Mesenchymal stem cell (in vitro differentiated cells and primary cell): Measurements from ENCODE around the gene PBX1.

Experiments
- DNase-seq: peaks from one replicate; pipeline ENCODE4 v3.0.0-alpha.2; 2013
- H2AFZ ChIP-seq: one replicate; pipeline ENCODE4 v1.6.1; 2013; ENCODE audit warnings: low read depth, mild to moderate bottlenecking, control low read depth, inconsistent platforms, low read length, moderate library complexity
- H2AK5ac ChIP-seq: 2 replicates; pipeline ENCODE4 v1.6.1; 2013; ENCODE audit warnings: low read length, moderate library complexity, mild to moderate bottlenecking, inconsistent platforms; ENCODE audit not compliant: severe bottlenecking
- H2BK120ac ChIP-seq: one replicate; pipeline ENCODE4 v1.6.1; 2013; ENCODE audit warnings: low read depth, mild to moderate bottlenecking, inconsistent platforms, low read length, moderate library complexity
- H2BK12ac ChIP-seq, 2 experiments: one replicate each; pipeline ENCODE4 v1.6.1; 2013; ENCODE audit warnings: inconsistent platforms in 2 of 2, low read length in 2 of 2, mild to moderate bottlenecking in 2 of 2, moderate library complexity in 2 of 2, control low read depth in 1 of 2
- H2BK15ac ChIP-seq: one replicate; pipeline ENCODE4 v1.6.1; 2013; ENCODE audit warnings: mild to moderate bottlenecking, low read depth, inconsistent platforms; ENCODE audit not compliant: poor library complexity, severe bottlenecking
- H2BK5ac ChIP-seq: 2 replicates; pipeline ENCODE4 v1.6.1; 2013; ENCODE audit warnings: low read depth, mild to moderate bottlenecking, low read length, control low read depth, inconsistent platforms; ENCODE audit not compliant: poor library complexity, severe bottlenecking
- H3K14ac ChIP-seq, 2 experiments: one replicate each; pipeline ENCODE4 v1.6.1; 2013; ENCODE audit warnings: inconsistent platforms in 2 of 2, low read length in 2 of 2, control low read depth in 1 of 2, mild to moderate bottlenecking in 1 of 2, moderate library complexity in 1 of 2
- H3K18ac ChIP-seq, 2 experiments: one replicate each; pipeline ENCODE4 v1.6.1; 2013; ENCODE audit warnings: inconsistent platforms in 2 of 2, low read length in 2 of 2, control low read depth in 1 of 2, low read depth in 1 of 2, mild to moderate bottlenecking in 1 of 2
- H3K23ac ChIP-seq, 2 experiments: one replicate each; pipeline ENCODE4 v1.6.1; 2013; ENCODE audit warnings: inconsistent platforms in 2 of 2, low read length in 2 of 2, mild to moderate bottlenecking in 2 of 2, moderate library complexity in 2 of 2, control low read depth in 1 of 2
- H3K27ac ChIP-seq: 2 replicates; pipeline ENCODE4 v1.5.1; 2013; ENCODE audit warnings: mild to moderate bottlenecking, moderate library complexity, low read length, control low read depth, inconsistent platforms; ENCODE audit not compliant: poor library complexity, severe bottlenecking
- H3K27me3 ChIP-seq, 2 experiments: 2 replicates each; pipeline versions ENCODE4 v1.6.1 to v1.7.0; 2013; ENCODE audit warnings: low read length in 2 of 2, mild to moderate bottlenecking in 2 of 2, moderate library complexity in 2 of 2, control low read depth in 1 of 2, inconsistent platforms in 1 of 2; ENCODE audit not compliant: control insufficient read depth in 1 of 2, insufficient read depth in 1 of 2
- H3K36me3 ChIP-seq, 2 experiments: 2 replicates each; pipeline versions ENCODE4 v1.6.1 to v1.7.0; 2013; ENCODE audit warnings: low read length in 2 of 2, control low read depth in 1 of 2, inconsistent platforms in 1 of 2, low read depth in 1 of 2, mild to moderate bottlenecking in 1 of 2; ENCODE audit not compliant: insufficient read depth in 2 of 2, control insufficient read depth in 1 of 2
- H3K4ac ChIP-seq, 2 experiments: one replicate each; pipeline ENCODE4 v1.6.1; 2013; ENCODE audit warnings: inconsistent platforms in 2 of 2, low read length in 2 of 2, mild to moderate bottlenecking in 2 of 2, moderate library complexity in 2 of 2, control low read depth in 1 of 2, low read depth in 1 of 2
- H3K4me1 ChIP-seq: 2 replicates; pipeline ENCODE4 v1.6.1; 2013; ENCODE audit warnings: low read depth, low read length, control low read depth; ENCODE audit not compliant: control insufficient read depth, insufficient read depth
- H3K4me2 ChIP-seq: 2 replicates; pipeline ENCODE4 v1.6.1; 2013; ENCODE audit warnings: low read length, mild to moderate bottlenecking, inconsistent platforms; ENCODE audit not compliant: poor library complexity, severe bottlenecking
- H3K4me3 ChIP-seq, 2 experiments: 2 replicates each; pipeline versions ENCODE4 v1.5.1 to v1.7.0; 2013; ENCODE audit warnings: low read length in 2 of 2, mild to moderate bottlenecking in 2 of 2, control low read depth in 1 of 2, low read depth in 1 of 2; ENCODE audit not compliant: insufficient read depth in 1 of 2
- H3K79me1 ChIP-seq: replicated peaks from 2 replicates; pipeline ENCODE4 v1.6.1; 2013; ENCODE audit warnings: mild to moderate bottlenecking, control low read depth, low read length, inconsistent platforms; ENCODE audit not compliant: poor library complexity, severe bottlenecking
- H3K9ac ChIP-seq: 2 replicates; pipeline ENCODE4 v1.7.0; 2013; ENCODE audit warnings: mild to moderate bottlenecking, low read length, moderate library complexity
- H3K9me3 ChIP-seq: 2 replicates; pipeline ENCODE4 v1.7.0; 2013; ENCODE audit warnings: mild to moderate bottlenecking, low read length; ENCODE audit not compliant: control insufficient read depth
- H4K8ac ChIP-seq: one replicate; pipeline ENCODE4 v1.6.1; 2013; ENCODE audit warnings: inconsistent platforms, mild to moderate bottlenecking, low read length, moderate library complexity
- H4K91ac ChIP-seq: one replicate; pipeline ENCODE4 v1.6.1; 2013; ENCODE audit warnings: mild to moderate bottlenecking, low read length, inconsistent platforms
- WGBS: methylation state at CpG from one replicate; pipeline ENCODE4 v1.1.7; 2013; ENCODE audit warnings: mixed read lengths; 5-methylcytosine and 5-hydroxymethylcytosine counted together

Gene PBX1

GRCh38 chr1:164746632-164747031, 187.6 kb downstream of the PBX1 start:
- Histone ChIP-seq H4K8ac (no peak overlapping the region), H3K4me3 (no peak overlapping the region), H3K36me3 (no peaks in the 10 kb centered on the region), H3K4me2 (no peak overlapping the region), H3K9ac (no peak overlapping the region), H3K27me3 (no peaks in the 10 kb centered on the region), H2BK120ac (no peak overlapping the region), H2BK12ac (no peak overlapping the region), H3K4me1 (peaks cover 2% of the 10 kb centered on the region), H3K14ac (no peak overlapping the region), H2BK5ac (no peak overlapping the region), H2AFZ (no peak overlapping the region), H4K91ac (peak overlapping the region; percentile 43), H2BK15ac (no peak overlapping the region), H3K18ac (no peak overlapping the region), H3K27ac (no peak overlapping the region), H3K79me1 (no peaks in the 10 kb centered on the region), H2AK5ac (no peak overlapping the region), H3K9me3 (no peaks in the 10 kb centered on the region), H3K4ac (no peak overlapping the region), H3K23ac (no peak overlapping the region)
- WGBS: 100% methylated on average over 3 of the region's 5 CpGs
- no peak for DNase-seq

DNA sequence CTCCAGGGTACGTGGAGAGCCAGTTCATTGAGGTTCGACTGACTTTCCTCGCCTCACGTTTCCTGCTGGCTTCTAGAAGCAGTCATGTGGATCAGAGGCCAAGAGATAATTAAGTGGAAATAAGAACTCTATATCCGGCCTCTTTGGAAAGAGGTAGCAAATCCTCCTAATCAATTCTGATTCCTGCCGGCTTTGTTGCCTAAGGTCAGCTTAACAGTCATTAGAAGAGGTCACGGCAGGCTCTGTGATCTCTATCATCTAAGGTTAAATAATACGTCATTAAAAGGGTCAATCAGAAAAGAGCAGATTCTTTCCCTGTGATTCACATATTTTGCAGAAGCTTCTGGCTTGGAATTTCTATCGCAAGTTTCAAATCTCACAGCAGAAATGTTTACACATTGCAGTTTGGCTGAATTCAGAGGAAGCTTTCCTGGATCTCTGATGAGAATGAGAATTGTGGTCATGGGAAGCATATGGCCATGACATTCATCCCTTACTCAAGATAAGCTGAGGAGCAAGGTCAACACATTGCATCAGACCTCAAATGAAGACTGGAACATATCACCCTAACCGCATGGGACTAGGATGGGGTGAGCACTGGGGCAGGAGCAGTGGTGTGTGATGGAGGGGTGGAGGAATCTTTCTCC, 189.4 kb downstream of the PBX1 start:
- H2BK15ac ChIP-seq: no peak overlapping the region

DNA sequence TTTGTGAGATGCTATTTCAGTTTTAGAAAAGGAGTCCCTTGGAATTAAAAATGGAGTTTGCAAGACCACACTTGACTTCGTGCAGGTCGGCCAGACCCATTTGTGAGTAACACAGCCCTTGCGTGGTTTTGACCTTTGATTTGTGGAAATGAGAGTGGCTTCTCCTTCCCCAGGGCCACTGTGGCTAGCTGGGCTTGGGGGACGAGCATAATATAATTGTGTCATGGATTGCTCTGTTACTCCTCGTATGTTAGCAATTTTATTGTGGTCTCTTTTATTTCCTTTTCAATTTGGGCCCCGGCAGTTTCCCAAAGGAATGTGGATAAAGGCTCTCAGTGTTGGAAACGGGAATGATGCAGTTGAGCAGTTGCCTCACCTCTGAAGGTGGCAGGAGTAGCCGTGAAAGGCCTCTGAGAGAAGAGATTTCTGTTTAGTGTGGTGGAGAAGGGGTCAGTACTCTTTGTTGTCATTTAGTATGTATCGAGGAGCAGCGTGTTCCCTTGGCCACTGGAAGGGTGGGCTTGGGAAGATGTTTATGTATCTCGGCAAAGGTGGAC, 194.6 kb downstream of the PBX1 start:
- no peaks in the 10 kb centered on the region for H3K27me3 ChIP-seq
- no peak overlapping the region for H4K8ac ChIP-seq
- peaks cover 6% of the 10 kb centered on the region for H3K9me3 ChIP-seq
- WGBS: 88% methylated on average over 11 of the region's 11 CpGs
- peaks cover 1% of the 10 kb centered on the region for H3K4me1 ChIP-seq
- peak overlapping the region; percentile 72 for H3K9ac ChIP-seq
- H3K18ac ChIP-seq: no peak overlapping the region
- H3K27ac ChIP-seq: no peak overlapping the region
- no peak overlapping the region for H2BK5ac ChIP-seq
- H2AK5ac ChIP-seq: no peak overlapping the region
- H2BK12ac ChIP-seq: peak overlapping the region in 1 of 2 experiments; percentile 81
- no peak for DNase-seq
- no peak overlapping the region for H3K14ac ChIP-seq
- no peaks in the 10 kb centered on the region for H3K36me3 ChIP-seq
- peaks cover 6% of the 10 kb centered on the region for H3K79me1 ChIP-seq
- H2BK15ac ChIP-seq: no peak overlapping the region
- no peak overlapping the region for H4K91ac ChIP-seq
- peak overlapping the region in 1 of 2 experiments; percentile 51 for H3K23ac ChIP-seq
- no peak overlapping the region for H3K4me2 ChIP-seq
- peak overlapping the region in 1 of 2 experiments; percentile 56 for H3K4me3 ChIP-seq
- H3K4ac ChIP-seq: peak overlapping the region in 1 of 2 experiments; percentile 28
- no peak overlapping the region for H2AFZ ChIP-seq
- H2BK120ac ChIP-seq: no peak overlapping the region

More for the DNA sequence above, 189.4 kb downstream of the PBX1 start:
- Histone ChIP-seq H2BK120ac (no peak overlapping the region), H3K4me3 (peak overlapping the region in 1 of 2 experiments; percentile 17), H3K4ac (no peak overlapping the region), H4K8ac (no peak overlapping the region), H4K91ac (no peak overlapping the region), H3K79me1 (peaks cover 1% of the 10 kb centered on the region), H3K36me3 (no peaks in the 10 kb centered on the region), H3K4me2 (peak overlapping the region; percentile 40), H3K4me1 (peaks cover 2% of the 10 kb centered on the region), H2BK5ac (no peak overlapping the region), H3K9me3 (no peaks in the 10 kb centered on the region), H2BK12ac (no peak overlapping the region), H2AK5ac (no peak overlapping the region), H3K14ac (no peak overlapping the region), H3K27me3 (no peaks in the 10 kb centered on the region), H3K9ac (peak overlapping the region; percentile 77), H3K18ac (no peak overlapping the region), H3K27ac (peak overlapping the region; percentile 33), H3K23ac (no peak overlapping the region), H2AFZ (no peak overlapping the region)
- 8% methylated on average over 9 of the region's 10 CpGs for WGBS
- DNase-seq: peak; percentile 96

- Histone ChIP-seq H3K9ac (peak overlapping the region; percentile 72), H2BK120ac (no peak overlapping the region), H4K91ac (no peak overlapping the region), H3K4me2 (no peak overlapping the region), H3K27ac (no peak overlapping the region), H2BK12ac (peak overlapping the region in 1 of 2 experiments; percentile 81), H3K27me3 (no peaks in the 10 kb centered on the region), H3K14ac (no peak overlapping the region), H3K4me3 (peak overlapping the region in 1 of 2 experiments; percentile 56), H4K8ac (no peak overlapping the region), H2BK15ac (no peak overlapping the region), H3K4ac (peak overlapping the region in 1 of 2 experiments; percentile 28), H2AFZ (no peak overlapping the region), H2BK5ac (no peak overlapping the region), H3K79me1 (peaks cover 6% of the 10 kb centered on the region), H3K36me3 (no peaks in the 10 kb centered on the region), H3K18ac (no peak overlapping the region), H2AK5ac (no peak overlapping the region), H3K9me3 (peaks cover 6% of the 10 kb centered on the region), H3K4me1 (no peaks in the 10 kb centered on the region), H3K23ac (no peak overlapping the region)
- WGBS: 98% methylated on average over 6 of the region's 8 CpGs
- DNase-seq: no peak
Measured at GRCh38 chr1:164754088-164754600, 195.2 kb downstream of the PBX1 start.
